Measurements from ENCODE around the gene CD79A. TPM values are rescaled to one million over a fixed set of nuclear protein-coding genes. Genes with fewer than 3 reads are reported as not detected.

Gene CD79A
- total RNA-seq, 1 donor from 2014 or later = 0.70 TPM

DNA sequence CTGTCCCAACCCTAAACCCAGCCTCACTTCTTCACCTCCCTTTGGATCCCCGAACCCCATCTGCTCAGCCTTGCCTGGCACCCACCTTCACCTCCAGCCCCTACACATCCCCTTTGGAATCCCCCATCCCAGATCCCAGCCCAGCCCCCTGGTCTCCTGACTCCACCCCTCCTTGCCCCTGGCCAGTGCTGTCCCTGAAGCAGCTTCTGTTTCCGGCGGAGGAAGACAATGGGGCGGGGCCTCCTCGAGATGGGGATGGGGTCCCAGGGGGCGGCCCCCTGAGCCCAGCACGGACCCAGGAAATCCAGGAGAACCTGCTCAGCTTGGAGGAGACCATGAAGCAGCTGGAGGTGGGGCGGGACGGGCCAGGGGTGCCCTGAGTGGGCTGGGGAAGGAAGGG is 29.2 kb downstream of the CD79A start:
- peaks cover 8% of the 10 kb centered on the region for H3K27me3 Mint-ChIP-seq (ENCODE audit: low read depth)
- no peak overlapping the region for H3K27ac Mint-ChIP-seq (ENCODE audit: unreplicated experiment)
- DNase-seq (ENCODE audit: low read depth, low spot score) = no peak
- H3K36me3 Mint-ChIP-seq (ENCODE audit: low read depth) = peaks cover 5% of the 10 kb centered on the region
- peaks cover 4% of the 10 kb centered on the region for H3K4me1 Mint-ChIP-seq
- TF ChIP-seq, protein P1, sequence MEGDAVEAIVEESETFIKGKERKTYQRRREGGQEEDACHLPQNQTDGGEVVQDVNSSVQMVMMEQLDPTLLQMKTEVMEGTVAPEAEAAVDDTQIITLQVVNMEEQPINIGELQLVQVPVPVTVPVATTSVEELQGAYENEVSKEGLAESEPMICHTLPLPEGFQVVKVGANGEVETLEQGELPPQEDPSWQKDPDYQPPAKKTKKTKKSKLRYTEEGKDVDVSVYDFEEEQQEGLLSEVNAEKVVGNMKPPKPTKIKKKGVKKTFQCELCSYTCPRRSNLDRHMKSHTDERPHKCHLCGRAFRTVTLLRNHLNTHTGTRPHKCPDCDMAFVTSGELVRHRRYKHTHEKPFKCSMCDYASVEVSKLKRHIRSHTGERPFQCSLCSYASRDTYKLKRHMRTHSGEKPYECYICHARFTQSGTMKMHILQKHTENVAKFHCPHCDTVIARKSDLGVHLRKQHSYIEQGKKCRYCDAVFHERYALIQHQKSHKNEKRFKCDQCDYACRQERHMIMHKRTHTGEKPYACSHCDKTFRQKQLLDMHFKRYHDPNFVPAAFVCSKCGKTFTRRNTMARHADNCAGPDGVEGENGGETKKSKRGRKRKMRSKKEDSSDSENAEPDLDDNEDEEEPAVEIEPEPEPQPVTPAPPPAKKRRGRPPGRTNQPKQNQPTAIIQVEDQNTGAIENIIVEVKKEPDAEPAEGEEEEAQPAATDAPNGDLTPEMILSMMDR (conservative IDR thresholded peaks at IDR 0.05) = no peak
- no peaks in the 10 kb centered on the region for H3K9me3 Mint-ChIP-seq
- H3K4me3 Mint-ChIP-seq = no peak overlapping the region

DNA sequence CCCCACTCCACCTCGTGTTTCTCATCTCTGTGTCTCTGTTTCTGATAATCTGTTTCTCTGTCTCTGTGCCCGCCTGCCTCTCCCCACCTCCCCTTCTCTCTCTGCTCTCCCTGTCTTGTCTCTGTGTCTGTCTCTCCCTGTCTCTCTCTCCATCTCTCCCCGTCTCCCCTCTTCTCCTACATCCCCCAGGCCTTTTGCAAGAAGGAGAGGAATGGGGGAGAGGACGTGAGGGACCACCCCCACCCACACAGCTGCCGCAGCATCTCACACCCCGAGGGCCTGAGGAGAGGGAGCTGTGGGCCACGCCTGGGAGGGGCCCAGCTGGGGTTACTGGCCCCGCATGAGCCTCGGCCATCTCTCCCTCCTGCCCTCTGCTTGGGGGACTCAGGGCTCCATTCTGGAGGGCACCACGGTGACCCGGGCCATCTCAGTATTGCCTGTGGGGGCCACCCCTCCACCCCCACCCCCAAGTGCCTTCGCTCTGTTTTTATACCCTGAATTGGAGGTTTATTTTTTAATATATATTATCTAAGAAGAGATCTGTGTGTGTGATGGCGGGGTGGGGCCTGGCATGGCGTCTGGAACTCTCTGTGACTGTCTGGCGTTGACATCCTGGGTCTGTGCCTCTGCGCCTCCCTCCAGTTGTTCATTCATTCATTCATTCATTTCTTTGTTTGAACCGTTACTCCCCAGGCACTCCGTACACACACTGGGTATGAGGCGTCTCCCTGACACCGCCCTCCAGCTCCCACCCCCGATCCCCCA is 30.0 kb downstream of the CD79A start:
- H3K4me1 Mint-ChIP-seq = peaks cover 4% of the 10 kb centered on the region

DNA sequence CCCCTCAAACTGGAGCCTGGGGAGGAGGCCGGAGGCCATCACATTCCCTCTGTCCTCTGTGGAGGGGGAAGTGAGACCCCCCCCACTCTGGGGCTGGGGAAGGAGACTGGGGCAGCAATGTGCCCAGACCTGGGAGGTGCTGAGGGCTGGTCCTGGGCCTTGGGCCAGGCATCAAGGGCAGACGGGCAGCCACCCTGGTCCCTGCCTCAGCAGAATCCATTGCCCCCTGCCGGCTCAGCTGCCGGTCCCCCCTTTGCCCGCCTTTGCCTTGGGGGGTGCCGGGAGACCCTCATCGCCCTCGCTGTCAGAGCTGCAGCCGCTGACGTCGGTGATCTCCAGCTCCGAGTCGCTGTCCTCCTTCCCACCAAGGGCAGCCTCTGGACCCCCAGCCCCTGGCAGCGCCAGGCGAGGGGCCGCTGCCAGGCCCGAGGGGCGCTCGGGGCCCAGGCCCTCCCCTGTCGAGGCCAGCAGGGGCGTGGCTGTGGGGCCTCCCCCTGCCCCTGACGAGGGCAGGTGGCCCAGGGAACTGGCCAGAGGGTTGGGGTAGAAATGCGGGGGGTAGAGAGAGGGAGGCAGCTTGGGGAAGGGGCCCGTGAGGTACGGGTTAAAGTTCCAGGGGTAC is 31.0 kb downstream of the CD79A start:
- Mint-ChIP-seq H3K9me3 (no peaks in the 10 kb centered on the region), H3K4me3 (no peak overlapping the region), H3K27me3 (ENCODE audit: low read depth) (peaks cover 8% of the 10 kb centered on the region), H3K36me3 (ENCODE audit: low read depth) (peaks cover 5% of the 10 kb centered on the region), H3K4me1 (peaks cover 4% of the 10 kb centered on the region), H3K27ac (ENCODE audit: unreplicated experiment) (no peak overlapping the region)
- TF ChIP-seq, protein P1 (conservative IDR thresholded peaks at IDR 0.05) = no peak
- DNase-seq (ENCODE audit: low read depth, low spot score) = no peak

More for the DNA sequence above, 30.0 kb downstream of the CD79A start:
- DNase-seq (ENCODE audit: low read depth, low spot score) = no peak
- Mint-ChIP-seq H3K4me3 (no peak overlapping the region), H3K36me3 (ENCODE audit: low read depth) (peaks cover 5% of the 10 kb centered on the region), H3K9me3 (no peaks in the 10 kb centered on the region), H3K27ac (ENCODE audit: unreplicated experiment) (no peak overlapping the region), H3K27me3 (ENCODE audit: low read depth) (peaks cover 8% of the 10 kb centered on the region)
- TF ChIP-seq, protein P1 (conservative IDR thresholded peaks at IDR 0.05) = no peak

DNA sequence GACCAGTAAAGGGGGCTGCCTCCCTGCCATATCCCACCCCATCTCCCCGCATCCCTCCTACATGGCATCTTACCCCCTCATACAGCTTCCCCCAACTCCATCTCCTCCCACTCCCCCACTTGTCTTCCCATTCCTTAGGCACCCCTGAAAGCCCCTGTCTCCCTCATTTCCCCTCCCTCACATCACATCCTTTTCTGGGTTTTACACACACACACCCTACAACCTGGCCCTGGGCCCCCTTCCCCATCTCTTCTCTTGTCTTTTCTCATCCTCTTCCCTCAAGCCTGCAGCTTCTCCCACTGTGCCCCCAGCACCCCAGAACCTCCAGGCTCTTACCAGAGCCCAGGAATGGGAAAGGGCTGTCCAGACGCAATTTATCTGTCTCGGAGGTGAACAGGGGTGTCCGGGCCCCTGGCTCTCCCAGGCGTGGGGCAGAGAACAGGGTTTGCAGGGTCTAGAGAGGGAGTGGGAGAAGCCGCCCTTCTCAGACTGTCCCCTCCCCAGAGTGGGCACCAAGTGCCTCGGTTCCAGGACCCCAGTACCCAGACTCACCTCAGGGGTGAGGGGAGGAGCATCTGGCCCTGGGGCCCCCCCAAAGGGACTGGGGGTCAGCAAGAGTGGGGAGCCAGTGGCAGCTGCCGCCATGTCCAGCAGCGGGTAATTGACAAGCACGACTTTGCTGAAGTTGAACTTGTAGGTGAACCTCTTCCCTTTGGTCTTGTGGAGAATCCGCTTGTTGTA is 31.8 kb downstream of the CD79A start:
- H3K4me3 Mint-ChIP-seq = no peak overlapping the region
- no peak overlapping the region for H3K27ac Mint-ChIP-seq (ENCODE audit: unreplicated experiment)
- DNase-seq (ENCODE audit: low read depth, low spot score) = no peak
- H3K27me3 Mint-ChIP-seq (ENCODE audit: low read depth) = peaks cover 8% of the 10 kb centered on the region
- peaks cover 5% of the 10 kb centered on the region for H3K36me3 Mint-ChIP-seq (ENCODE audit: low read depth)
- H3K9me3 Mint-ChIP-seq = no peaks in the 10 kb centered on the region
- TF ChIP-seq, protein P1 (conservative IDR thresholded peaks at IDR 0.05) = no peak
- peaks cover 4% of the 10 kb centered on the region for H3K4me1 Mint-ChIP-seq

DNA sequence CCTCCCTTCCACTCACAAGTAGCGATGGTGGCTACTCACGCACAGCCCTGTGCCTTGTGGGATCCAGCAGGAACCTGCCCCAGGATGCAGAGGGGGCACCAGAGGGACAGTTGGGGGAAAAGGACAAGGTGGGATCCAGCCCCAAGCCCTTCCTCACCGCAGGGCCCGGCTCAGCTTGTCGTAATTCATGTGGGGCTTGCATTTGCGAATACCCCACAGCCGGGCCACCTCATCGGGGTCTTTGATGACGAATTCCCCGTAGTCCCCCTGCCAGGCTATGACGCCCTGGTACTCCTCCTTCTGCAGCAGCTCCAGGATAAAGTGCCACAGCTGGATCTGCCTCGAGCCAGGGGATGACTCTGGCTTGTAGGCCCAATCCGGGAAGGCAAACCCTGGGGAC is 32.6 kb downstream of the CD79A start:
- TF ChIP-seq, protein P1 (conservative IDR thresholded peaks at IDR 0.05) = no peak
- H3K4me1 Mint-ChIP-seq = peaks cover 4% of the 10 kb centered on the region
- DNase-seq (ENCODE audit: low read depth, low spot score) = no peak
- H3K4me3 Mint-ChIP-seq = no peak overlapping the region
- H3K9me3 Mint-ChIP-seq = no peaks in the 10 kb centered on the region
- peaks cover 8% of the 10 kb centered on the region for H3K27me3 Mint-ChIP-seq (ENCODE audit: low read depth)
- H3K27ac Mint-ChIP-seq (ENCODE audit: unreplicated experiment) = no peak overlapping the region
- H3K36me3 Mint-ChIP-seq (ENCODE audit: low read depth) = peaks cover 2% of the 10 kb centered on the region
